HG02884 (cell line): ENCODE measurements around the gene CD7.

ENCODE experiments used
- ATAC-seq: cut with Tn5 transposase; IDR thresholded peaks from one replicate; pipeline ENCODE4 v1.9.1; 2021; ENCODE audit warnings: mild to moderate bottlenecking, moderate library complexity; ENCODE audit not compliant: unreplicated experiment

Gene CD7

DNA sequence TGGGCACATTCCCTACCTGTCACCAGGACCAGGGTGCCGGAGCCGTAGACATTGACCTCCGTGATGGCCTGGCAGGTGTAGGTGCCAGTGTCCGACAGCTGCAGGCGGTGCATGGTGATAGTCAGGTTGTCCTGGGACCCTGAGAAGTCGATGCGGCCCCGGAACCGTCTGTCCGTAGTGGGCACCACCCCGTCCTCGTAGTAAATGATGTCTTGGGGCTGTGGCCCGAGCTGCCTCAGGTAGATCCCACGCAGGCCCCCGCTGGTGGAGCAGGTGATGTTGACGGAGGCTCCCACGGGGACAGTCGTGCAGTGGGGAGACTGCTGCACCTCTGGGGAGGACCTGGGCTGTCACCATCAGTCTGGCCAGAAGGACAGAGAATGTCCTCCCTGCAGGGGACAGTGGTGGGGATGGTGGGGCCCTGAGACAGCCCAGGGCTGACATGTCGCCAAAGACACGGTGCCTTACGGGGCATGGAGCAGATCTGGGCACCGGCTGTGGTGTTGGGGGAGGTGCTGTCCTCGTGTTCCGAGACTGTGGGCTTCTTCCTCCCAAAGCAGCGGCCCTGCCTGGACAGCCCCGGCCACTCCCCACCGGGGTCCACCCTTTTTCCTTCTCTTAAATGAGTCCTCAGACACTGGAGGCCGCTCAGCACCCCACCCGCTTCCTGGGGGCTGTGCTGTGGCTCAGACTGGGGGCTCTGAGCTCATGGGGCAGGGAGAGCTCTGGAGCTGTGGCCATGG, 586 bp downstream of the CD7 start:
- ATAC-seq: no peak

- no peak for ATAC-seq
These were observed 1.6 kb downstream of the CD7 start for GRCh38 chr17:82315703-82316358.

DNA sequence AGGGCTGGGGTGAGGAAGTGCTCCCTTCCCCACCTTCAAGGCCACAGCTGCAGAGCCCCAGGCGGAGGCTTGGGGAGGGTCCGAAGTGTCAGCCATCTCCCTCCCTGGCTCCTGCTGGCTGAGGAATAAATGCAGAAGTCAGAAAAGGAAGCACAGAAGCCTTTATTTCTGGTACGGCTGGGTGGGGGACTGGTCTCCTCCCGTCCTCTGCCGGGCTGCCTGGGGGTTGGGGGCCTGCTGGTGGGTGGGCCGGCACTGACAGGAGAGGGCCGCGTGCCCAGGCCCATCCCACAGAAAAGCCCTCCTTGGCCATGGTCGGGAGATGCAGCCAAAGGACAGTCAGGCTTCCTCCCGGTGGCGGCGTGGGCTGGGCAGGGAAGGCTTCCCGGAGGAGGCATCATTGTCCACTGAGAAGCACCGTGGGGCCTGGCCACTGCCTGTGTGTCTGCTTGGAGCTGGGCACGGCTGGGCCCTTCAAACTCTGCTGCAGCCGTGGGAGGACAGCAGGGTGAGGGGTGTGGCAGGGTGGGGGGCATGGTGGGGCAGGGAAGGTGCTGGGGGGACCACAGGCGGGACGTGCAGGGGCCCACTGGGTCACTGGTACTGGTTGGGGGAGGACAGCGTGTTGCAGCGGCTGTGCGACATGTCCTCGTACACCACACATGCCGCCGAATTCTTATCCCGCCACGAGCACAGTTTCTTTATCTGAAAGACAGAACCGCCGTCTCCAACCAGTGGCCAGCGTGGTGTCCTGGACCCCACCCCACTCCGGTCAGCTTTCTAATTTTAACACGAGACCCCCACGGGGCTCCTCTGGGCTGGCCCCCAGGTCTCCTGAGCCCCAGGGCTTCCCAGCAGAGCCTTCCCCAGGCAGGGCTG, 2.4 kb downstream of the CD7 start:
- ATAC-seq: no peak

DNA sequence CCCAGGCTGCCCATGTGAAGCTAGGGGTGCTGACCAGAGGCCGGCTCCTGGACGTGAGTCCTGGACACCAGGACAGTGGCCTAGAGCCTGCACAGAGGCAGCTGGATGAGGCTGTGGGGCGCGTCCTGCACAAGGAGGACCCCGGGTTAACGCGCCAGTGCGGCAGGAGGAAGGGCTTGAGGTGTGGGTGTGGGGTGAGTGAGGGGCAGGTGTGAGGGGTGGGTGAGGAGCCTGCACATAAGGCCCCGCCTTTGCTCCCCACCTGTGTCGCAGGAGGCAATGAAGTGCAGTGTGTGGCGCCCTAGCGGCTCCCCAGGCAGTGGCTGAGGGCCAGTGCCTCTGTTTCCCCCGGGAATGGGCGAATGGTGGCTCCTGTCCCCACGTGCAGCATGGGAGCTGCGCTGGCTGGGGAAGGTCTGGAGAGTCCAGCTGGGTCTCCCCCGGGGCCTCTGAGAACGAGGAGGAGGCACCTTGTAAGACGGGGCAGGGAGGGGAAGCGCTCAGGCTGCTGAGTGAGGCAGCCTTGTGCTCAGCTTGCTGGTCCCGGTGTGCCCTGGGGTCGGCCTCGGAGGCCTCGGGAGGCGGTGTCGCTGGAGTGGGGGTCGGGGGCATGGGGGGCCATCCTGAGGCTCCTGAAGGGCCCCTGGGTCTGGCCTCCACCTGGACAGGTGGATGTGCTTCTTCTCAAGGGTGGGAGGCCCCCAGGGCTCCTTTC, 3.2 kb downstream of the CD7 start:
- ATAC-seq: no peak

DNA sequence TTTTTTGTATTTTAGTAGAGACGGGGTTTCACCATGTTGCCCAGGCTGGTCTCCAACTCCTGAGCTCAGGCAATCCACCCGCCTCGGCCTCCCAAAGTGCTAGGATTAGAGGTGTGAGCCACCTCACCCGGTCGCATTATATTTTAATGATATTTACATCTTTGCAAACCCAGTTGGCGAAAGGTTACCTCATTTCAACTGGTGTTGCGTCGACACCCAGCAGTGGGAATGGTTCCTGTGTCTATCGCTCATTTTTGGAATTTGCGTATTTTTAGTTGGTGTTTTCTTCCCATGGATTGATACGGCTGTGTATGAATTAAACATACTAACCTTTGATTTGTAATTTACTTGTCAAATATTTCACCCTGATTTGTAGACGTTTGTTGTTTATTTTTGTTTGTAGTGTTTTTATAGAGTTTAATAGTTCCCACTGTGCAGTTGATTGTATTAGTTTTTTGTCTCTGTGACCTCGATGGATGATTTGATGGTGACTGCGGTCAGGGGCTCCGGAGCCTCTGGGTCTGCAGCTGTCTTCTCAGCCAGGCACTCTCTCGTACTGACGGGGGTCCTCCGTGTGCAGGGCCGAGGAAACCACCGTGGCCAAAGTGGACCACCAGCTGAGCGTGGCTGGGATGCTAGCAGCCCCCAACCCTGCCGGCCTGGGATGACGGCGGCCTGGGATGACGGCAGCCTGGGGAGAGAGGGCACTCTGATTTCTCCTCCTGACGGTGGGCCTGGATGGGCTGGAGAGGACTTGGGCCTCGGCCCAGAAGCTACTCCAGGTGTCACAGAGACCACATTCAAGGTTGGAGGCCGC, 4.0 kb downstream of the CD7 start:
- ATAC-seq: no peak

GRCh38 chr17:82311971-82312370, 5.4 kb downstream of the CD7 start:
- ATAC-seq: no peak

GRCh38 chr17:82310877-82311276, 6.5 kb downstream of the CD7 start:
- ATAC-seq: no peak

- ATAC-seq: no peak
These were observed 7.5 kb downstream of the CD7 start for GRCh38 chr17:82309656-82310570.

DNA sequence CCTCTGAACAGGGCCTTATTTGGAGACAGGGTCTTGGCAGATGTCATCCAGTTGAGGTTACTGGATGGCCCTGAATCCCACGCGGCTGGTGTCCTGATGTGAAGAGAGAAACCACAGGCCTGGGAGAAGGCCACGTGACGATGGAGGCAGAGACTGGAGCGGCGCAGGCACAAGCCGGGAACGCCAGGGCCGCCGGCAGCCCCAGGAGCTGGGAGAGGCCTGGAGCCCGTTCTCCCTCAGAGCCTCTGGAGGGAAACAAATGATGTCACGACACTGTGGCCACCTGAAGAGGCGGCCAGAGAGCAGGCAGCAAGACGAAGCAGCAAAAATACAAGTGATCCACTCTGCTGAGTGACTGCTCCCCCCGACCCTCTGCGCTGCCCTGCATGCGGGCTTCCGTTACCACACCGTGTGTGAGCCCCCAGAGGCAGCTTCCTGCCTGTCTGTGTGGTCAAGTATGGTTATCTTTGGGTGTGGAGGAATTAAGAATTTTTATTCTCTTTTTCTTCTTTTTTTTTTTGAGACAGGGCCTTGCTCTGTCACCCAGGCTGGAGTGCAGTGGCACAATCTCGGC, 11.6 kb downstream of the CD7 start:
- ATAC-seq: no peak

GRCh38 chr17:82304826-82305726, 12.3 kb downstream of the CD7 start:
- no peak for ATAC-seq

DNA sequence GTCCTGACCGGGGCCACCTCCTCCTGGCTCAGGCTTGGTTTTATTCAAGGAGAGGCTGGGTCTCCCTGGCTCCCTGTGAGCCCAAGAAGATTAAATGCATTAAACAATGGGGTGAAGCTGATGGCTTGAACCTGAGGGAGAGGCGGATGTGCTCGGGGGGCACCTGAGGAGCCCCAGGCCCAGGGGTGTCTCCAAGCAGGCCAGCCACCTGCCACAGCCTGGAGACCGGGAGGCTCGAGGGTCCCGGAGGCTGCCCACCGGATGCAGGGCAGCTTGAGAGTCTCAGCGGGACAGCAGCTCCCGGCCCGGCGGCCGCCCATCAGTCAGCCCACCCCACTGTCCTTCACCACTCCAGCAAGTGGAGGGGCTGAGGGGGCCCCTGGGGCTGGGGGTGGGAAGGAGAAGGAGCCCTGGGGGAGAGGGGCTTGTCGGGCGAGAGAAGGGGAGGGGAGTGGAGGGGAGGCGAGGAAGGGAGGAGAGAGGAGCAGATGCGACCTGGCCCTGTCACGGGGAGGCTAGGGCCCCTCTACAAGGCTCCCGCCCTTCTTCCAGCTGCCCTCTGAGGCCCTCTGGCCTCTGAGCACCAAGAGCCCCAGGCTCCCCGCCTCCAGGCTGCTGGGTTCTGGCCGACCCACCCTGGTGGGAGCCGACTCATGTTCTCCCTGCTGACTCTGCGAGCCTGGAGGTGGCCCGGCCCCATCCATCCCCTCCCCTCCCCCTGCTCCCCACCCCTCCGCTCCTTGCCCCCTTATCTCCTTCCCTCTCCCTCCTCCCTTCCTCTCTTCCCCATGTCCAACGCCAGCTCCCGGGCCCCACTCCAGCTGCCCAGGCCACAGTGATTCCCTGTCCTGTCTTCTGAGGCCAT, 13.2 kb downstream of the CD7 start:
- no peak for ATAC-seq

GRCh38 chr17:82302991-82303943, 14.1 kb downstream of the CD7 start:
- no peak for ATAC-seq

- ATAC-seq: no peak
These were observed 14.8 kb downstream of the CD7 start for GRCh38 chr17:82302568-82302963.

DNA sequence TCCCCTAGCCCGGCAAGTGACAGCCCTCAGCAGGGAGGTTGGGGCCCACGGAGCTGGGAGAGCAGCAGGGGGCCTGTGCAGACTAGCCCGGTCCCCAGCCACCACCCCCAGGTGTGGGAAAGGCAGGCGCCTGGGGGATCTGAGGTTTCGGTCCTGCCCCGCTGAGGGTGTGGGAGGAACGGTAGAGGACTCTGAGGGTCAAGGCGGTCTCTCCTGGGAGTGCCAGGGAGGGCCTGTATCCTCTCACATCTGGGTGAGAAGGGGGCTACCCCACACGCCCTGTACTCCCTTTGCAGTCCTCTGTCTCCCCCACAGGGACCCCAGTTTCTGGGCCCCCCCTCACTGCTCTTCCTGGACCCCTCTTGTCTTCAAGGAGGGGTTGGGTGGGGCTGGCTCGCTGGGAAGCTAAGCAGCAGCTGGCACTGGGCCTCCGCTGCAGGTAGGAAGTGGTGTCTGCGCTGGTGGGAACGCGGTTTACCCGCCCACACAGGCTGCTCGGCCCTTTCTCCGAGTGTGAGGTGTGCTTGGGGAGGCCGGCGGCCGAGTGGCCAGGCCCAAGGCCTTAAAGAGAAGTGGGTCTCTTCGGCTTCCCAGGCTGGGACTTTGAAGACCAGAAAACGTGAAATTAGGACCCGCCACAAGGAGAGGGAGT, 15.4 kb downstream of the CD7 start:
- no peak for ATAC-seq

DNA sequence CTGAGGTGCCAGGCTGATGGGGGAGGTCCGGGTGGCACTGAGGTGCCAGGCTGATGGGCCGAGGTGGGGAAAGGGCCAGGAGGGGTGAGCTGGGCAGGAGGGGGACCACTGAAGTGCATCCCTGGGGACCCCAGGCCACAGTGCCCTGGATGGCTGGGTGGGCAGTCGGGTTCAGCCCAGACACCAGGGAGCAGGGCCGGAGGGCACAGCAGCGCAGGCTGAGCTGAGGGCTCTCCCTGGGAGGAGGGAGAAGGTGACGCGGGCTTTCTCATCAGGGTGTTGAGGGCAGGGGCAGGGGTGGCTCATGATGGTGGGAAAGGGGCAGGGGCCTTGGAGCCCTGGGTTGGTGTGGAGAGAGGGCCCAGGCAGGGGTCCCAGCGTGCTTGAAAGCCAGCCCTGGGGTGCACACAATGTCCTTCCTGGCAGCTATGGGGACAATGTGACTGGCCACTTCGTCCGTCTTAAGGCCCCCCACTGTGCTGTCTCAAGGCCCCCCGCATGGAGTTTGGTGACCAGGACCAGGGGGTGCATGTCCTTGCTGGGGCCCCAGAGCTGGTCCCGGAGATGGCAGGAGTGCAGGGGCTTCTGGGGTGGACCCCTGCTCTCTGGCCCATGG, 16.0 kb downstream of the CD7 start:
- ATAC-seq: no peak
